GM23338 (cell line): Measurements from ENCODE around the gene TOR2A. TPM values are rescaled to one million over a fixed set of nuclear protein-coding genes. Genes with fewer than 3 reads are reported as not detected.

ENCODE experiments used
- ATAC-seq: fragments of 200-7000 bp; cut with Tn5 transposase; 3 replicates; pipeline ENCODE4 v1.9.1; 2020
- DNase-seq: peaks from one replicate; pipeline ENCODE4 v3.0.0-alpha.2; 2015; ENCODE audit warnings: low spot score
- H2AFZ ChIP-seq: fragments of 200-600 bp; sonication (generic); 2 replicates; pipeline ENCODE4 v1.8.0; 2016; ENCODE audit warnings: antibody characterized with exemption, mild to moderate bottlenecking, moderate library complexity
- H3F3A ChIP-seq: fragments of 200-600 bp; sonication (generic); replicated peaks from 2 replicates; pipeline ENCODE4 v1.8.0; 2017; ENCODE audit warnings: antibody characterized with exemption, mixed run types, low read depth
- H3K27ac ChIP-seq: fragments of 200-600 bp; sonication (generic); 2 replicates; pipeline ENCODE4 v1.6.1; 2016; ENCODE audit warnings: low read depth
- H3K27me3 ChIP-seq: fragments of 200-600 bp; sonication (generic); 2 replicates; pipeline ENCODE4 v1.8.0; 2016; ENCODE audit warnings: mild to moderate bottlenecking, mixed run types, moderate library complexity; ENCODE audit not compliant: insufficient read depth
- H3K36me3 ChIP-seq: fragments of 200-600 bp; sonication (generic); 2 replicates; pipeline ENCODE4 v1.8.0; 2016; ENCODE audit warnings: mild to moderate bottlenecking; ENCODE audit not compliant: insufficient read depth
- H3K4me1 ChIP-seq: fragments of 200-600 bp; sonication (generic); 2 replicates; pipeline ENCODE4 v1.8.0; 2016; ENCODE audit warnings: mild to moderate bottlenecking, moderate library complexity; ENCODE audit not compliant: insufficient read depth
- H3K4me2 ChIP-seq: fragments of 200-600 bp; sonication (generic); 2 replicates; pipeline ENCODE4 v1.7.1; 2017; ENCODE audit warnings: mixed run types
- H3K4me3 ChIP-seq: fragments of 200-600 bp; sonication (generic); 2 replicates; pipeline ENCODE4 v1.6.1; 2016; ENCODE audit warnings: mixed run types
- H3K79me2 ChIP-seq: fragments of 200-600 bp; sonication (generic); replicated peaks from 2 replicates; pipeline ENCODE4 v1.8.0; 2017; ENCODE audit warnings: mild to moderate bottlenecking; ENCODE audit not compliant: insufficient read depth
- H3K9me2 ChIP-seq: fragments of 200-600 bp; sonication (generic); 2 replicates; pipeline ENCODE4 v1.8.0; 2017; ENCODE audit not compliant: insufficient read depth
- H4K20me1 ChIP-seq: fragments of 200-600 bp; sonication (generic); replicated peaks from 2 replicates; pipeline ENCODE4 v1.8.0; 2017; ENCODE audit warnings: mild to moderate bottlenecking; ENCODE audit not compliant: insufficient read depth
- H3K27ac Mint-ChIP-seq: 2 replicates; pipeline ENCODE4 v1.8.0; 2020; ENCODE audit warnings: inconsistent platforms, mild to moderate bottlenecking, moderate library complexity, mixed read lengths
- H3K27me3 Mint-ChIP-seq: 3 replicates; pipeline ENCODE4 v1.8.0; 2022; ENCODE audit warnings: low read depth, mild to moderate bottlenecking, moderate library complexity, mixed read lengths, inconsistent platforms; ENCODE audit not compliant: insufficient read depth, poor library complexity
- H3K36me3 Mint-ChIP-seq: 3 replicates; pipeline ENCODE4 v1.8.0; 2021; ENCODE audit warnings: low read depth, mild to moderate bottlenecking, inconsistent platforms, moderate library complexity, mixed read lengths
- H3K4me1 Mint-ChIP-seq: 3 replicates; pipeline ENCODE4 v1.8.0; 2020; ENCODE audit warnings: mild to moderate bottlenecking, inconsistent platforms, mixed read lengths
- H3K4me3 Mint-ChIP-seq: 3 replicates; pipeline ENCODE4 v1.8.0; 2021; ENCODE audit warnings: moderate library complexity, mild to moderate bottlenecking, inconsistent platforms, mixed read lengths
- H3K9me3 Mint-ChIP-seq: 3 replicates; pipeline ENCODE4 v1.8.0; 2020; ENCODE audit warnings: moderate library complexity, mild to moderate bottlenecking, inconsistent platforms, mixed read lengths
- EZH2 ChIP-seq: fragments of 200-600 bp; sonication (generic); IDR thresholded peaks from one replicate; pipeline ENCODE4 v1.8.0; 2017; ENCODE audit warnings: antibody characterized with exemption, mild to moderate bottlenecking, low read depth; ENCODE audit not compliant: unreplicated experiment
- EZH2phosphoT487 ChIP-seq: fragments of 200-600 bp; sonication (generic); IDR thresholded peaks from one replicate; pipeline ENCODE4 v1.8.1; 2018; ENCODE audit warnings: antibody characterized with exemption; ENCODE audit not compliant: unreplicated experiment
- polyA plus RNA-seq: library from polyadenylated mRNA; unstranded; fragments of >200 nt; fragmentation: Nextera tagmentation; extraction: Ambion mirVana; gene quantifications from 2 replicates; pipeline ENCODE4 v1.2.1, GENCODE V29; 2016
- total RNA-seq: library from RNA; depleted of rRNA; stranded (reverse); fragments of >200 nt; shearing (Covaris generic); gene quantifications from 2 replicates; pipeline ENCODE4 v1.2.3, GENCODE V29; 2014
- TF ChIP-seq, protein P1 (sequence below), 2 experiments: fragments of 200-600 bp in 1 of 2; sonication (generic) in 1 of 2; conservative IDR thresholded peaks; 2 replicates each; pipeline versions ENCODE4 v1.5.1 to v1.6.1; 2016 to 2017; ENCODE audit warnings: antibody characterized with exemption in 2 of 2, low read depth in 2 of 2, mild to moderate bottlenecking in 2 of 2, moderate library complexity in 1 of 2
- TF ChIP-seq, protein P2 (sequence below): fragments of 250-450 bp; sonication (Bioruptor Pico); IDR thresholded peaks from 2 replicates; pipeline ENCODE4 v1.5.0; 2020; ENCODE audit warnings: mild to moderate bottlenecking, moderate library complexity

The TOR2A gene
- total and polyA plus RNA-seq, 2 experiments from 2014 or later = 14.4 to 23.5 TPM

DNA sequence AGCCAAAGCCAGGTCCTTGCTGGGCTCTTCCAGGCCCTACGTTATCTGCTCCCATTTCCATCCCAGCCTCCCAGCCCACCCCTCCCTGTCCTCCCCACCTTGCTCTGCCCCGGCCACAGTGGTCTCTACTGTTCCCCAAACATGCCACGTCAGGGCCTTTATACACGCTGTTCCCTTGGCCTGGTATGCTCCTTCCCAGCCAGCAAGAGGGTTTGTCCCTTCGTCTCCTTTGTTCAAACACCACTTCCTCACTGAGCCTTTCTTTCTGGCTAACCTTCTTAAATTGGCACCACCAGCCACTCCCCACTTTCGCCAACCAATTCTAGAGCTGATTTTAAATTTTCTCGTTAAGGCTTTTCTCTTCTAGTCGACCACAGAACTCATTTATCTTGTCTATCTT lies 33.6 kb upstream of the TOR2A start:
- Histone ChIP-seq H3K36me3 (no peaks in the 10 kb centered on the region), H2AFZ (no peak overlapping the region), H3K27ac (no peak overlapping the region), H3K4me2 (no peak overlapping the region), H4K20me1 (no peaks in the 10 kb centered on the region), H3K79me2 (no peaks in the 10 kb centered on the region), H3K4me3 (no peak overlapping the region), H3K27me3 (no peaks in the 10 kb centered on the region), H3F3A (peaks cover 7% of the 10 kb centered on the region; the same call in 1 of the 2 replicates), H3K4me1 (peaks cover 18% of the 10 kb centered on the region), H3K9me2 (no peaks in the 10 kb centered on the region)
- Mint-ChIP-seq H3K4me1 (peaks cover 36% of the 10 kb centered on the region), H3K27ac (no peak overlapping the region), H3K36me3 (no peaks in the 10 kb centered on the region; the same call in 2 of the 3 replicates), H3K4me3 (peak overlapping the region; percentile 2; the same call in 1 of the 3 replicates), H3K9me3 (no peaks in the 10 kb centered on the region), H3K27me3 (peaks cover 22% of the 10 kb centered on the region)
- TF ChIP-seq EZH2phosphoT487 (no peak), EZH2 (no peak)
- TF ChIP-seq, protein P1, sequence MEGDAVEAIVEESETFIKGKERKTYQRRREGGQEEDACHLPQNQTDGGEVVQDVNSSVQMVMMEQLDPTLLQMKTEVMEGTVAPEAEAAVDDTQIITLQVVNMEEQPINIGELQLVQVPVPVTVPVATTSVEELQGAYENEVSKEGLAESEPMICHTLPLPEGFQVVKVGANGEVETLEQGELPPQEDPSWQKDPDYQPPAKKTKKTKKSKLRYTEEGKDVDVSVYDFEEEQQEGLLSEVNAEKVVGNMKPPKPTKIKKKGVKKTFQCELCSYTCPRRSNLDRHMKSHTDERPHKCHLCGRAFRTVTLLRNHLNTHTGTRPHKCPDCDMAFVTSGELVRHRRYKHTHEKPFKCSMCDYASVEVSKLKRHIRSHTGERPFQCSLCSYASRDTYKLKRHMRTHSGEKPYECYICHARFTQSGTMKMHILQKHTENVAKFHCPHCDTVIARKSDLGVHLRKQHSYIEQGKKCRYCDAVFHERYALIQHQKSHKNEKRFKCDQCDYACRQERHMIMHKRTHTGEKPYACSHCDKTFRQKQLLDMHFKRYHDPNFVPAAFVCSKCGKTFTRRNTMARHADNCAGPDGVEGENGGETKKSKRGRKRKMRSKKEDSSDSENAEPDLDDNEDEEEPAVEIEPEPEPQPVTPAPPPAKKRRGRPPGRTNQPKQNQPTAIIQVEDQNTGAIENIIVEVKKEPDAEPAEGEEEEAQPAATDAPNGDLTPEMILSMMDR (conservative IDR thresholded peaks at IDR 0.05; ENCODE audit: low read depth in 2 of 2) = no peak
- TF ChIP-seq, protein P2, sequence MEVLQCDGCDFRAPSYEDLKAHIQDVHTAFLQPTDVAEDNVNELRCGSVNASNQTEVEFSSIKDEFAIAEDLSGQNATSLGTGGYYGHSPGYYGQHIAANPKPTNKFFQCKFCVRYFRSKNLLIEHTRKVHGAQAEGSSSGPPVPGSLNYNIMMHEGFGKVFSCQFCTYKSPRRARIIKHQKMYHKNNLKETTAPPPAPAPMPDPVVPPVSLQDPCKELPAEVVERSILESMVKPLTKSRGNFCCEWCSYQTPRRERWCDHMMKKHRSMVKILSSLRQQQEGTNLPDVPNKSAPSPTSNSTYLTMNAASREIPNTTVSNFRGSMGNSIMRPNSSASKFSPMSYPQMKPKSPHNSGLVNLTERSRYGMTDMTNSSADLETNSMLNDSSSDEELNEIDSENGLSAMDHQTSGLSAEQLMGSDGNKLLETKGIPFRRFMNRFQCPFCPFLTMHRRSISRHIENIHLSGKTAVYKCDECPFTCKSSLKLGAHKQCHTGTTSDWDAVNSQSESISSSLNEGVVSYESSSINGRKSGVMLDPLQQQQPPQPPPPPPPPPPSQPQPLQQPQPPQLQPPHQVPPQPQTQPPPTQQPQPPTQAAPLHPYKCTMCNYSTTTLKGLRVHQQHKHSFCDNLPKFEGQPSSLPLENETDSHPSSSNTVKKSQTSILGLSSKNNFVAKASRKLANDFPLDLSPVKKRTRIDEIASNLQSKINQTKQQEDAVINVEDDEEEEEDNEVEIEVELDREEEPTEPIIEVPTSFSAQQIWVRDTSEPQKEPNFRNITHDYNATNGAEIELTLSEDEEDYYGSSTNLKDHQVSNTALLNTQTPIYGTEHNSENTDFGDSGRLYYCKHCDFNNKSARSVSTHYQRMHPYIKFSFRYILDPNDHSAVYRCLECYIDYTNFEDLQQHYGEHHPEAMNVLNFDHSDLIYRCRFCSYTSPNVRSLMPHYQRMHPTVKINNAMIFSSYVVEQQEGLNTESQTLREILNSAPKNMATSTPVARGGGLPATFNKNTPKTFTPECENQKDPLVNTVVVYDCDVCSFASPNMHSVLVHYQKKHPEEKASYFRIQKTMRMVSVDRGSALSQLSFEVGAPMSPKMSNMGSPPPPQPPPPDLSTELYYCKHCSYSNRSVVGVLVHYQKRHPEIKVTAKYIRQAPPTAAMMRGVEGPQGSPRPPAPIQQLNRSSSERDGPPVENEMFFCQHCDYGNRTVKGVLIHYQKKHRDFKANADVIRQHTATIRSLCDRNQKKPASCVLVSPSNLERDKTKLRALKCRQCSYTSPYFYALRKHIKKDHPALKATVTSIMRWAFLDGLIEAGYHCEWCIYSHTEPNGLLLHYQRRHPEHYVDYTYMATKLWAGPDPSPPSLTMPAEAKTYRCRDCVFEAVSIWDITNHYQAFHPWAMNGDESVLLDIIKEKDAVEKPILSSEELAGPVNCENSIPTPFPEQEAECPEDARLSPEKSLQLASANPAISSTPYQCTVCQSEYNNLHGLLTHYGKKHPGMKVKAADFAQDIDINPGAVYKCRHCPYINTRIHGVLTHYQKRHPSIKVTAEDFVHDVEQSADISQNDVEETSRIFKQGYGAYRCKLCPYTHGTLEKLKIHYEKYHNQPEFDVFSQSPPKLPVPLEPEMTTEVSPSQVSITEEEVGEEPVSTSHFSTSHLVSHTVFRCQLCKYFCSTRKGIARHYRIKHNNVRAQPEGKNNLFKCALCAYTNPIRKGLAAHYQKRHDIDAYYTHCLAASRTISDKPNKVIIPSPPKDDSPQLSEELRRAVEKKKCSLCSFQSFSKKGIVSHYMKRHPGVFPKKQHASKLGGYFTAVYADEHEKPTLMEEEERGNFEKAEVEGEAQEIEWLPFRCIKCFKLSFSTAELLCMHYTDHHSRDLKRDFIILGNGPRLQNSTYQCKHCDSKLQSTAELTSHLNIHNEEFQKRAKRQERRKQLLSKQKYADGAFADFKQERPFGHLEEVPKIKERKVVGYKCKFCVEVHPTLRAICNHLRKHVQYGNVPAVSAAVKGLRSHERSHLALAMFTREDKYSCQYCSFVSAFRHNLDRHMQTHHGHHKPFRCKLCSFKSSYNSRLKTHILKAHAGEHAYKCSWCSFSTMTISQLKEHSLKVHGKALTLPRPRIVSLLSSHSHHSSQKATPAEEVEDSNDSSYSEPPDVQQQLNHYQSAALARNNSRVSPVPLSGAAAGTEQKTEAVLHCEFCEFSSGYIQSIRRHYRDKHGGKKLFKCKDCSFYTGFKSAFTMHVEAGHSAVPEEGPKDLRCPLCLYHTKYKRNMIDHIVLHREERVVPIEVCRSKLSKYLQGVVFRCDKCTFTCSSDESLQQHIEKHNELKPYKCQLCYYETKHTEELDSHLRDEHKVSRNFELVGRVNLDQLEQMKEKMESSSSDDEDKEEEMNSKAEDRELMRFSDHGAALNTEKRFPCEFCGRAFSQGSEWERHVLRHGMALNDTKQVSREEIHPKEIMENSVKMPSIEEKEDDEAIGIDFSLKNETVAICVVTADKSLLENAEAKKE (CRISPR knock-in tag) = no peak
- DNase-seq (no peak), ATAC-seq (no peak)
